SW 1271 (cell line): ENCODE data around the gene SYT11.
A peak's percentile ranks its signal among the peaks of the same experiment; 100 is the strongest.
"Not testable (repeated sequence)": the region's sequence is repeated elsewhere in the genome, so short reads cannot be mapped to it uniquely, and the experiment has no call there.

Source experiments
- DNase-seq, 2 experiments: peaks; one replicate each; lab custom pipeline; 2025; lab: John Stamatoyannopoulos, UW

The SYT11 gene

DNA sequence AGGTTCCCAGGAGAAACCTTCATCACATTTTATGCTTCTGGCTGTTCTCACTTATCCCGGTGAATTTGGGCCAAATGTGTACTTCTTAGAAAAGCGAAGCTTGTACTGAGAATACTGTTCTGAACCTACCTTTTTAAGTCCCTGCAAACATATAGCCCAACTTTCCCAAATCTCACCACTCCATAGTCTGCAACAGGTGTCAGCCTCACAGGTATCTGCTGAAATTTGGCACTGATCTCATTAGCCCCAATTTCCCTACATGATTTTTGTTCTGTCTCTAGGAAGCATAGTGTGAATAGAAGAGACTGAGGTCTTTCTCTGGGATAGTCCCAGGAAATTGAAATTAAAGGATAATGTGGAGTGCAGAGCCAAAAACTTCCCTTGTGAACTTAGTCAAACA is 40.3 kb downstream of the SYT11 start:
- no peak for DNase-seq

DNA sequence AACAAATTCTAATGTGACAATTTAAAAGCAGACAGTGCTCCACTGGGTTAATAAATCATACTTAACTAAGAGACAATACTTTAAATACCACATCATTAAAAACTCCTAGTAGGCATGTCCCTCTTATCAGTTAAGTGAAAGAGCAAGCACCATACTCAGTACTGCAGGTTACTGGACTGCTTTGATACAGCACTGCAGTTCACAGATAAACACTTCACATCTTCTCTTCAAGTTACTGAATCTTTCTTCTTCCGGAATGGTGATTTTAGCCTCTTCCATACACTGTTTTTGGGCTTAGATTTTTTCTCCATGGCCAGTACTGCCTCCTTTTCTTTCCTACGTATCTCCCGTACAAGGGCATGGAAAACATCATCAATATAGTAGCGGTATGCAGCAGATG is 40.8 kb downstream of the SYT11 start:
- no peak for DNase-seq

DNA sequence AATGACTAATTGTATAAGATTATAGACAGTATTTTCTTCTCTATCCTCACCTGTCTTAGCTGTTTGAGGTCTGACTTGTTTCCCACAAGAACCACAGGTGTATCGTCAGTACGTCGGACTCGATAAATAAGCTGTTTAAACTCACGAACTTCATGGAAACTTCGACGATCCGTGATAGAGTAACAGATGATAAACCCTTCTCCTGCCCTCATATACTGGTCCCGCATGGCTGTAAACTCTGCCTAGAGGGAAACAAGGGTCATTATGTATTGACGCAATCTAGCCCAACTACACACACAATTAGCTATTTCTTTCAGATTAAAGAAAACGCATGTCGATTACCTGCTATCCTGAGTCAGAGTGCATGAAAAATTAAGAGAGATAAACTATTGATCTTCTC is 44.9 kb downstream of the SYT11 start:
- no peak for DNase-seq

DNA sequence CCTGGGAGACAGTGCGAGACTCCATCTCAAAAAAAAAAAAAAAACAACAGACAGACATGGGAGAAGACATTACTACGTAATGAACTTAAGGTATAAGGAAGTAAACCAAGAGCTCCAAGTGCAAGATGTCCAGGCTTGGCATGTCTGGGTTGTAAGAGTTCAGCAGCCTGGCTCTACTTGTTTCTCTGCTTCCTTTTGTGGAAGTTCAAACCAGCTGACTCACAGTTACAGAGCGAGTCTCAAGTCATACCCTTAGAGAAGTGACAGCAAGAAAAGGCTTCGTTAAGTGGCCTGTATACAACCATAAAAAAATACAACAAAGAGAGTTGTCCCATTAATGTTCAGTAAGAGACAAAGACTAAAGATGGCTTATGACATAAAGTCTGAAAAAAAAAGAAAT is 50.5 kb downstream of the SYT11 start:
- DNase-seq: no peak

DNA sequence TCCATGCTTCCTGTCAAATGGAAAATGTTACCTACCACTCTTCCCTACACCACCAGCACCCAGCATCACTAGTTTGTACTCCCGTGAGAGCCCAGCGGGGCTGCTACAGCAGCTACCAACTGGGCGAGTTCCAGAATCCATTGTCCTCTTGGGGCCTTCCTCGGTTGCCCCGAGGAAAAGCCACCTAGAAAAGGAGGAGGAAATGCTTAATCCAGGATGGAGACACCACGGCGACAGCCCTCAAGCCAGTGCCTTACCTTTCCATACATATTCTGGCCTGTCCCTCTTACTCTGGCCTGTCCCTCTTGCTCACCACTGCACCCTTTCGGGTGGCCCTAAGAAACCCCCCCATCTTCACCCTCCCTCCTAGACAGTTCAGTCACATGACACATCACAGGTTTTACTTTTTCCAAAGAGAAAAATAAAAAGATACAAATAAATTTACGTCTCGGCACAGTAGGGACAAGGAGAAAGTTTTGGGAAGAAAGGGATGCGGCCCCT is 51.3 kb downstream of the SYT11 start:
- peak in 1 of 2 experiments; percentile 52 for DNase-seq

DNA sequence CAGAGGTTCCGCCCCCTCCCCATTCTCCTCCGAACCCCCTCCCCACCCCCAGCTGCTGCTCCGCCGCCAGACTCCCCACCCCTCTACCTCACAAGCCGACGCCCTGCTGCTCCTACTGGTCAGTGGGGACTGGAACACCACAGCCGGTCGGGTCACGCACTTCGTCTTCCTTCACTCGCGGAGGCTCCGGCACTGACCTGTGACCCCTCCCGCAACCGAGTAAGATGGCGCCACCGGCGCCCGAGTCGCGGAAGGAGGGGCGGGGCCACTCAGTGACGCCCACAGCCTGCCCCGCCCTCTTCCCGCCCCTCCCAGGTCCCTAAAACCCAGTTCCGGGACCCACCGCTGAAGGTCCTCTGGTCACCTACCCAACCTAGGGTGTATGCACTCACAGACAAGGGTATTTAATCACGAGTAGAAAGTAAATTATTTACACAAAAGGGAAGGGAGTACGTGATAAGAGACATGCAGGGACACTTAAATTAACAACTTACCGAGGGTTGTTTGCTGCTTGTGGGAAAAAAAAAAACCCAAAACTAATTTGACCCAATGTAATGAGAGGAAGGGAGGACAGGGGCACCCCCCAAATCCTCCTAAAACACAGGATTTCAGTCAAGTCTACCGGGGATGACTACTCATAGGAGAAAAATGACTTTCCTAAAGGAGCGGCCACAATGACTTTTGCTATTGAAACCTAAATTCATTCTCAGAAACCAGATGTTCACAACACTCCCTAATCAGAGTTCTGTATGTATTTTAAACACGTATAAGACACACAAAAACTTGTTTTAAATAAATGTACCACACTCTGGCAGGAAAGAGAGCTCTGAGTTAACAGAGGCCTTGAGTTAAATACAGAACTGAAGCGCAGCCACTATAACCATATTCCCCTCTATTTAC is 52.0 kb downstream of the SYT11 start, which contains the start of gene RIT1:
Gene RIT1, minus strand, starts transcription at position 194 of the 900 bp plus-strand sequence. CDS start 588 bp downstream, outside the sequence.
- DNase-seq: peak; percentile 8 to 65

DNA sequence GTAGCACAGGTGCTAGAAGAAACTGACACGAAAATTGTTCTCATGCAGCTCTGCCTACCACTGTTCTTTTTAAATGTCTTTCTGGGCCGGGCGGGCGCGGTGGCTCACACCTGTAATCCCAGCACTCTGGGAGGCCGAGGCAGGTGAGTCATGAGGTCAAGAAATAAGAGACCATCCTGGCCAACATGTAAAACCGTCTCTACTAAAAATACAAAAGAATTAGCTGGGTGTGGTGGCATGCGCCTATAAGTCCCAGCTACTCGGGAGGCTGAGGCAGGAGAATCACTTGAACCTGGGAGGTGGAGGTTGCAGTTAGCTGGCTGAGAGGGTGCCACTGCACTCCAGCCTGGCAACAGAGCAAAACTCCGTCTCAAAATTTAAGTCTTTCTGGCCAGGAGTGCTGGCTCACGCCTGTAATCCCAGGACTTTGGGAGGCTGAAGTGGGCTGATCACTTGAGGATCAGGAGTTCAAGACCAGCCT is 52.7 kb downstream of the SYT11 start:
- no peak for DNase-seq

DNA sequence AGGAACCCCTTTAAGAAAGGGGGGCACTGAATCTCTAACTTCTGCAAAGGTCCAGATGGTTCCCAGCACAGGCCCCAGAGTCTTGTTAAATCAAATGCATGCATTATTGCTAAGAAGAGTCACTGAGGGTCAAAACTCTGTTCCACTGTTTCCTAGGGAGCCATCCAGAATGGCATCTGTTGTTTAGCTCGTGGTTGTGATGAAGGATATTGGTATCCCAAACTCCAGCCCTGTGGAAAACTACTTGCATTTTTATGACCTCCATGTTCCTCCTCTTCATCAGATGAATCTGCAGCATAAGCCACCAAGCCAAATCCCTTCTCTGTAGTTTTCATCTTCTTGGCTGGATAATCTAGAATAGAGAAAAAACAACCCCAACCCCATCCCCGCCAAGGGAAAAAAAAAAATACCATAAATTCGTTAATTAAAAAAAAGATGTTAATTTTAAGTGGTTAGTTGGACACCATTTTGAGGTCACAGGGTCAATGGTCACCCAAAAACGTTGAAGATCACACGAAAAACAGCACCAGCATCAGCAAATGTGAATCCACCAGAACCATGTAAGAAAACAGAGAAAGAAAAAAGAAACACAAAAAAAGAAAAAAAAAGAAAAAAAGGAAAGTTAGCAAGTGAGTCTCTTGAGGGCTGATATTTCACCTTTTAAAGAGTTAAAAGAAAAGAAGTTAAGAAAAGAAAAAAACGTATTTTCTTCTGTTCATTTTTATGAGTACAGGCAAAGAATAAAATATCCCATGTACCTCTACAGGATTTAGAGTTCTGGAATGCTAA is 54.8 kb downstream of the SYT11 start:
- no peak for DNase-seq

DNA sequence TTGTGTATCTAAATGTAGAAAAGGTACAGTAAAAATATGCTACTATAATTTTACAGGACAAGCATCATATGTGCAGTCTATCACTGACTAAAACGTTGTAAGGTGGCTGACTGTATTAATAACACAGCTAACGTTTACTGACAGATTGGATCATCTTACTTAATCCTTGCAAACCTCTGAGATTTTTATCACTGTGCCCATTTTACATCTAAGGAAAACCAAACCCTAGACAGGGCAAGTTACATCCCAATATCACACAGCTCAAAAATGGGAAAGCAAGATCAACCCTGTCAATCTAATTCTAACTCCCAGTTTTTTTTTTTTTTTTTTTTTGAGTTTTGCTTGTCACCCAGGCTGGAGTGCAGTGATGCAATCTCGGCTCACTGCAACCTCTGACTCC is 59.3 kb downstream of the SYT11 start:
- no peak for DNase-seq

DNA sequence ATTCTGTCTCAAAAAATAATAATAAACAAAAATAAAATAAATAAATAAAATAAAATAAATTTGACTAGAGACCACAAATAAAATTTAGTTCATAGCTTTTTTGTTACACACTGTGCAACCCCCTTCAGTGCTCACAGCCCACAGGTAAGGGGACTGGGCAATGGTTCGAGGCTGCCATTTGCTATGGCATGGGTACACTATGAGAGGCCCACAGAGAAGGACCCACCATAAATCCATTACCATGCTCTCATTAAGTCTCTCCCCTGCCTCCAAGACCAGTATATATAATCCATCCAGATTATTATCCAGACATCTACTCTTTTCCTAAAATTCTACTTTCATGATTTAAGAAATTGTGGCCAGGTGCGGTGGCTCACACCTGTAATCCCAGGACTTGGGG is 60.4 kb downstream of the SYT11 start:
- no peak for DNase-seq

DNA sequence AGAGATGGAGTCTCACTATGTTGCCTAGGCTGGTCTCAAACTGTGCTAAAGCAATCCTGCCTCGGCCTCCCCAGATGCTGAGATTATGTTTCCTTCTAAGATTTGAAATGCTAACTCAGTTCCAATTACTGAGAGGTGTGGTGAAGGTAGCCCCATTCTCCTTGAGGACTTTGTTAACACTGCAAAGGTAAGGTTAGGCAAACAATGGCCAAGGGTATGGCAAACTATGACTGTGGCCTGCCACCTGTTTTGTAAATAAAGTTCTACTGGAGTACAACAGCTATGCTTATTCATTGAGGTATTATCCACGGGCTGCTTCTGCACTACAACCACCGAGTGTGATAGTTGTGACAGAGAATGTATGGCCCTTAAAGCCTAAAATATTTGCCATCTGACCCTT is 61.4 kb downstream of the SYT11 start:
- DNase-seq: no peak

DNA sequence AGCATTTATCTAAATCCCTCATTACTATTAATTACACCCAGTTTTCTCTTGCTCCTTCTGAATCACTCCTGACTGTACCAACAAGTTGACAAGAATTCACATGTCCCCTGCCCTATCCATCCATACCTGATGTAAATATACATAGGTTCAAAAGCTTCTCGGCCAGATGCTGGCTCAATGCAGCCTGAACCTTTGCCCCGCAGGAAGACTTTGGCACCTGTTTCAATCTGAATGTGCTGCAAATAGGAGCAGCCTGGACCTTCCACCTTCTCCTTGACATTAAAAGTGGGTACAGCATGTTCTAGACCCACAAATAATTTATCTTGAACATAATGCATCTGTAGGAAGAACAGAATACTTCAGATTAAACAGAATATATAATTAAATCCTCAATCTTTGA is 66.1 kb downstream of the SYT11 start:
- no peak for DNase-seq

DNA sequence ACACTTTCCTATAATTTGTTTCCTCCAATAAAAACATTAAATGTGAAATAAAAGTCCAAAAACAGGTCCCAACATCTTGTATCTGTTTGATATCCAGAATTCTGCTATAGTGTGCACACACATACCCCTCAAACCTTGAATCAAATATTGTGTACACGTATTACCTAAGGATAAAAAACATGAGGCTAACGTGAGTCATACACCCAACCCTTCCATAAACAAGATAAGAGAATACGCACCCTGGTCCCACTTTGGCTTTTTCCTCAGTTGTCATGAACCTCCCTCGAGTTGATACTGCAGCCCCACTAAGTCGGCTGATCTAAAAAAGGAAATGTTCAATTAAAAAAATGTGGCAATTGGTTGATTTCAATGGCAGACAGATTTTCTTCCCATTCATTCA is 69.7 kb downstream of the SYT11 start:
- DNase-seq: no peak

DNA sequence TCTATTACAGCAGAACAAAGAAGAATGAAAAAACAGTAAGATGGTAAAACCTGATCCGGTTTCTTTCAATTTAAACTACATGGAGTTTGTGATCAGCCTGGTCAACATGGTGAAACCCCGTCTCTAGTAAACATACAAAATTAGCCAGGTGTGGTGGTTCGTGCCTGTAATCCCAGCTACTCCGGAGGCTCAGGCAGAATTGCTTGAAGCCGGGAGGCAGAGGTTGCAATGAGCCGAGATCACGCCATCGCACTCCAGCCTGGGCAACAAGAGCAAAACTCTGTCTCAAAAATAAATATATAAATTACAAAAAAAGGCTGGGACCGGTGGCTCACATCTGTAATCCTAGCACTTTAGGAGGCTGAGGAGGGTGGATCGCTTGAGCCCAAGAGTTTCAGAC is 71.4 kb downstream of the SYT11 start:
- DNase-seq: not testable (repeated sequence)

DNA sequence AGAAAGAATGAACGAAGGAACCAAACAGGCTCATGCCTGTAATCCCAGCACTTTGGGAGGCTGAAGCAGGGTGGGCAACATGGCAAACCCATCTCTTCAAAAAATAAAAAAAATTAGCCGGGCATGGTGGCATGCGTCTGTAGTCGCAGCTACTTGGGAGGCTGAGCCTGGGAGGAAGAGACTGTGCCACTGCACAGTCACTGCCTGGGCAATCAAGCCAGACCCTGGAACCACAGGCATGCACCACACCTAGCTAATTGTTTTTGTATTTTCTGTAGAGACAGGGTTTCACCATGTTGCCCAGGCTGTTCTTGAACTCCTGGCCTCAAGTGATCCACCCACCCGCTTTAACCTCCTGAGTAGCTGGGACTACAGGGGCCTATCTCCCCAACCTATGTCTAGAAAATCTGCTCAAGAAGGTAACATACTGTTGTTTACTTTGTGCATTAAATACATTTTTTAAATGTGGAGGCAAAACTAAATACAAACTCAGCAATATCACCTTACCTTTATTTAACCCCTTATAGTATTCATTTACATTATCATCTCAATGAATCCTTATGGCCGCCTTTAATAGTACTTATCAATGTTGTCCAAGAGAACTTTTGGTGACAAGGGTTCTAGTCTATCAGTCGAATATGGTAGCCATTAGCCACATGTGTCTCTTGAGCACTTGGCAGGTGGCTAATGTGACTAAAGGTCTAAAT is 72.1 kb downstream of the SYT11 start:
- DNase-seq: no peak

DNA sequence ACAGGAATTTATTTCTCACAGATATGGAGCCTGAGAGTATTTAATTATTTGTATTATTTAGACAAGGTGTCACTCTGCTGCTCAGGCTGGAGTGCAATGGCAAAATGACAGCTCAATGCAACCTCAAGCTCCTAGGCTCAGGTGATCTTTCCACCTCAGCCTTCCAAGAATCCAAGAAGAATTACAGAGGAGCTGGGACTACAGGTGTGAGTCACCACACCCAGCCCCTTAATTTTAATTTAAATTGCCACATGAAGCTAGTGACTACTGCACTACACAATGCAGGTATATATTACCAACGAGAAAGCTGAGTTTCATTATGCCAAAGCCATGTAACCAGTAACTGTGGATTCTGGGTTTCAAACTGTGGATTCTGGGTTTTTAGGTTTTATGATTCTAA is 72.7 kb downstream of the SYT11 start:
- no peak for DNase-seq

DNA sequence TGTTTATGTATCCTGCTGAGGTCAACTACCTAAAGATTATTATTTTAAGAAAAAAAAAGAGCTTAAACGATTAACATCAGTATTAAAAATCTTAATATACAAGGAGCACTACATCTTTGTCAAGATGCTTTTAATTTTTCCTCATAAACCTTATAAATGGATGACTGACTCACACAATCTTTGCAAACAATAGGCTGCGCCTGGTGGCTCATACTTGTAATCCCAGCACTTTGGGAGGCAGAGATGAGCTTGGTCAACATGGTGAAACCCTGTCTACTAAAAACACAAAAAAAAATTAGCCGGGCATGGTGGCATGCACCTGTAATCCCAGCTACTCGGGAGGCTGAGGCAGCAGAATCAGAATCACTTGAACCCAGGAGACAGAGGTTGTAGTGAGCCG is 73.1 kb downstream of the SYT11 start:
- no peak for DNase-seq

DNA sequence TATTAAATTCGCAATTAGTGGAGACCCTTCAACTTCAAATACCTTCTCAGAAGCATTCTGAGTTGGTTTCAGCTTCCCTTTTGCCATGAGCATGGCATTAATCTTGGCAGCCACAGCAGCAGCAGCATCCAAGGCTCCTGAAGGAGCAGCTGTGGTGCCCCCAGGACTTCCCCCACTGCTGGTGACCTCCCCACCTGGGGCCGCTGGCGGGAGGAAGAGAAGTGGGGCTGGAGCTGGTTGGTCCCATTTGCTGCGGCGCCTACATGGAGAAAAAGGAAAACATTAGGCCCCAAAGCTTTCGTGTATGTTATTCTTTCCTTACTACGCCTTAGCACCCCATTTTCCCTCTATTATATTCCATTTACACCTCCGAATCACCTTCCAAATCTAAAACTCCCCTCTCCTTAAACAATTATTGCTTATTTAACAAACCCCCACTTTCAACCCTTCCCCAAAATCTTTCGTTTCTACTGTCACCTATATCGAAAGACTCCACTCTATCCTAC is 74.3 kb downstream of the SYT11 start:
- no peak for DNase-seq

DNA sequence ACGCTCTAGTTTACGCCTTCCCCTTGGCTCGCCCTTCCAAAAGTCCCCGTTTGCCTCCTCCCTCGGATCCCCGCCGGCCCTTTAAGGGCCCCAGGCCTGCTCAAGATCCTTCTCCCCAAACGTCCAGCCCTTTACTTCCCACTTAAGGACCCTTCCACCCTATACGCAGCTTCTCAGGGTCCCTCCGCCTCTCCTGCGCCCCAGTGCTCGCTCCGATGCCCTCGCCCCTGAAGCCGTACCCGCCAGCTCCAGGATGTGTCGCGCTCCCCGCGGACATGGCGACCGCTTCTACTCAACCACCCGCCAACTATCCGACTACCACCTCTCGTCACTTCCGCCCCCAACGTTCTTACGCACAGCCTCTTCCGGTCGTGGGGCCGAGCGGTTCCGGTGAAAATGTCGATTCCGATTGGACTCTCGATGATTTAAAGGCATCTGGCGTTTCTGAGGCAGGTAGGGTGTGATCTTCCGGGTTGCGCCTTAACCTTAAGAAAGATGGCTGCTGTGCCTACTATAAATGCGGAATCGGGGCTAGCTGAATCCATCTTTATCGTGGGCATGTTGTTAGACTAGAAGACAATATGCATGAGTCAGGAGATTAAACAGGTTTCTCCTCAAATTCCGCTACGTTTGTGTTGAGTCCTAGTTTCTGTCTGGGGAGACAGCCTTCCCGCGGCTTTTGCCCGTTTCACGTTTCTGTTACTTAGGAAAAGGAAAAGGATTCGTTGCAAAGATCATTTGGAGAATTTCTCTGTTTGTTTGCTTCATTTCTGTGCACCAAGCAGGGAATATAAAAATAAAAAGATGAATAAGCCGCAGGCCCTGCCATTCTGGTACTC is 74.9 kb downstream of the SYT11 start, which contains the start of gene KHDC4:
Gene KHDC4, minus strand, starts transcription at position 317 of the 839 bp plus-strand sequence. Its CDS starts 40 bp downstream, at position 277.
- peak; percentile 95 to 96 for DNase-seq
